GM18951 (cell line): ENCODE results near the gene PLXDC1.
"Not testable (repeated sequence)": the region's sequence is repeated elsewhere in the genome, so short reads cannot be mapped to it uniquely, and the experiment has no call there.

Source experiments
- POLR2A ChIP-seq: IDR thresholded peaks from 4 replicates; pipeline ENCODE4 v1.6.1; 2011; ENCODE audit warnings: mild to moderate bottlenecking; ENCODE audit not compliant: insufficient read length, insufficient read depth; ENCODE audit errors: extremely low read depth
- in situ Hi-C: fragments of 300-500 bp; cut with MboI; formaldehyde crosslinking; loops from one replicate; pipeline ENCODE4 v1.12.0; 2022; ENCODE audit warnings: low sequenced_read_pairs, mixed read lengths, inconsistent platforms; ENCODE audit not compliant: unreplicated experiment

Gene PLXDC1

GRCh38 chr17:39022924-39023323 lies 128.5 kb downstream of the PLXDC1 start:
- in situ Hi-C loops, result no loop called here
- TF ChIP-seq POLR2A, result no peak

- in situ Hi-C loops, result not testable (repeated sequence)
Observed at GRCh38 chr17:39020037-39020436, 131.4 kb downstream of the PLXDC1 start.

- in situ Hi-C loops, result no loop called here
- TF ChIP-seq POLR2A, result no peak
Observed at GRCh38 chr17:39018267-39019134, 132.9 kb downstream of the PLXDC1 start.

GRCh38 chr17:39016193-39017153 lies 135.0 kb downstream of the PLXDC1 start:
- in situ Hi-C loops, result no loop called here
- no peak for TF ChIP-seq POLR2A

GRCh38 chr17:39015546-39015935 lies 135.9 kb downstream of the PLXDC1 start:
- no peak for TF ChIP-seq POLR2A
- in situ Hi-C loops, result no loop called here

GRCh38 chr17:39014795-39015545 lies 136.5 kb downstream of the PLXDC1 start:
- TF ChIP-seq POLR2A, result no peak
- in situ Hi-C loops, result no loop called here

GRCh38 chr17:39014044-39014794 lies 137.2 kb downstream of the PLXDC1 start:
- in situ Hi-C loops, result no loop called here
- TF ChIP-seq POLR2A, result no peak
